ENCODE results near the gene CALR3.

The CALR3 gene

DNA sequence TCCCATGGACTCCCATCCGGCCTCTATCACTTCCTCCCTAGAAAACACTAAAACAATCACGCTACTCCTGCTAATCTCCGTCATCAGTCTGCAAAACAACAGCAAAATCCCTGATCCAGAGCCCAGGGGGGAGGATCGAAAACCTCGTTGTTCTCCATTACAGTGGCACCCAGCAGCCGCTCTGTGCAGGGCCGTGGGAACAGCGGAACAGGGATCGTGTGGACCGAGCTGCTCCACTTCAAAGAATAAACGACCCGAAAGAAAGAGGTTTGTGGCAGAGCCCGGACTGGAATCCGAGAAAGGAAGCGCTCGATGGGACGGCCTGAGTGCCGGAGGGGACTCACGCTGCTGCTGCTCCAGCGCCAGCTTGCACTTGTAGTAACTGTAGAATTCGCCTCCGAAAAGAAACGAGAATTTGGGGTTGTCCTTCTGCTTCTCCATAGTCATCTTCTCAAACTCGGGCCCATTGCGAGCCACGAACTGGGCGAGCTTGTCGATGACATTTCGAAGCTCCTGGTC, 45.6 kb upstream of the CALR3 start:
- H3K4me3 ChIP-seq (ENCODE audit: low read depth in 1 of 2, low read length in 1 of 2), result peak overlapping the region; percentile 95 to 97
- H3K36me3 ChIP-seq, result peaks cover 28% of the 10 kb centered on the region
- H3K9me3 ChIP-seq, result no peaks in the 10 kb centered on the region
- peaks cover 25 to 26% of the 10 kb centered on the region in 2 experiments for H3K4me1 ChIP-seq (ENCODE audit: control insufficient read depth in 1 of 2, insufficient read depth in 1 of 2, low read depth in 1 of 2, low read length in 1 of 2)
- H3K27ac ChIP-seq, result peak overlapping the region; percentile 88
- TF ChIP-seq, protein P1, sequence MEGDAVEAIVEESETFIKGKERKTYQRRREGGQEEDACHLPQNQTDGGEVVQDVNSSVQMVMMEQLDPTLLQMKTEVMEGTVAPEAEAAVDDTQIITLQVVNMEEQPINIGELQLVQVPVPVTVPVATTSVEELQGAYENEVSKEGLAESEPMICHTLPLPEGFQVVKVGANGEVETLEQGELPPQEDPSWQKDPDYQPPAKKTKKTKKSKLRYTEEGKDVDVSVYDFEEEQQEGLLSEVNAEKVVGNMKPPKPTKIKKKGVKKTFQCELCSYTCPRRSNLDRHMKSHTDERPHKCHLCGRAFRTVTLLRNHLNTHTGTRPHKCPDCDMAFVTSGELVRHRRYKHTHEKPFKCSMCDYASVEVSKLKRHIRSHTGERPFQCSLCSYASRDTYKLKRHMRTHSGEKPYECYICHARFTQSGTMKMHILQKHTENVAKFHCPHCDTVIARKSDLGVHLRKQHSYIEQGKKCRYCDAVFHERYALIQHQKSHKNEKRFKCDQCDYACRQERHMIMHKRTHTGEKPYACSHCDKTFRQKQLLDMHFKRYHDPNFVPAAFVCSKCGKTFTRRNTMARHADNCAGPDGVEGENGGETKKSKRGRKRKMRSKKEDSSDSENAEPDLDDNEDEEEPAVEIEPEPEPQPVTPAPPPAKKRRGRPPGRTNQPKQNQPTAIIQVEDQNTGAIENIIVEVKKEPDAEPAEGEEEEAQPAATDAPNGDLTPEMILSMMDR (IDR thresholded peaks at IDR 0.05), result no peak
- H3K27me3 ChIP-seq, result no peaks in the 10 kb centered on the region

DNA sequence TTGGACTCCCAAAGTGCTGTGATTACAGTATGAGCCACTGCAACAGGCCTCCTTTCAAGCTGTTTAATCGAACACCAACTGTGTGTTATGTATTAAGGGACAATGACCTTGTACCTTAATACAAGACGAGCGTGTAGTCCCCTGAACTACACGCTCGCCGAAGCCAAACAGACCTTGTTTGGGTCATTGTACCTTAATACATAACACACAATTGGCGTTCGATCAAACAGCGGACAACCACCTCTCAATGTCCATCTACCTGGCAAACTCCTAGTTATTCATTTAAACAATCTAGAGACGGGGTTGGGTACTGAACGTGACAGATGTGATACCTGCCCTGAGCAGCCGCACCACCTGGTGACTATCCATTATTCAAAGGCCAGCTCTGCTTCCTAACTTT, 45.0 kb upstream of the CALR3 start:
- Histone ChIP-seq H3K9me3 (no peaks in the 10 kb centered on the region), H3K4me3 (ENCODE audit: low read depth in 1 of 2, low read length in 1 of 2) (peak overlapping the region; percentile 95 to 97), H3K27me3 (no peaks in the 10 kb centered on the region), H3K36me3 (peaks cover 35% of the 10 kb centered on the region), H3K4me1 (ENCODE audit: control insufficient read depth in 1 of 2, insufficient read depth in 1 of 2, low read depth in 1 of 2, low read length in 1 of 2) (peaks cover 25 to 26% of the 10 kb centered on the region in 2 experiments), H3K27ac (peak overlapping the region; percentile 88)
- TF ChIP-seq, protein P1 (IDR thresholded peaks at IDR 0.05), result no peak

DNA sequence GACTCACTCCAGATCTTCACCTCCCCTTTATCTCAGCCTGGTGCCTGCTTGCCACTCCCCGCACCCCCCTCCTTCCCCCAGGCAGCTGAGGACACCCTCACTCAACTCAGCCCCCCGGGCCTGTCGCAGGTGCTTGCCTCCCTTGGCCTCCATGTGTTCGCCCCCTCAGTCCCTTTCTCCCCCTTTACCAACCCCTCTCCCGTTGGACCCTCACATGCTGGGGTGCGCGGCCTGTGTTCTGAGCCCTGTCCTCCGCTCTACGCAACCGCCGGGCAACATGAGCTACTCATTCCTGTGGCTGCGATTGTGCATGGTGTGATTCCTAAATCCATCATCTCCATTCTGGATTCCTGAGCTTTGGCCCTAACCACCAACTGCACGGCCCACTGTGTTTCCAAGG, 41.1 kb upstream of the CALR3 start:
- Histone ChIP-seq H3K27me3 (no peaks in the 10 kb centered on the region), H3K9me3 (no peaks in the 10 kb centered on the region), H3K4me3 (ENCODE audit: low read depth in 1 of 2, low read length in 1 of 2) (no peak overlapping the region), H3K36me3 (peaks cover 73% of the 10 kb centered on the region), H3K27ac (no peak overlapping the region), H3K4me1 (ENCODE audit: control insufficient read depth in 1 of 2, insufficient read depth in 1 of 2, low read depth in 1 of 2, low read length in 1 of 2) (peaks cover 11 to 12% of the 10 kb centered on the region in 2 experiments)
- TF ChIP-seq, protein P1 (IDR thresholded peaks at IDR 0.05), result no peak

DNA sequence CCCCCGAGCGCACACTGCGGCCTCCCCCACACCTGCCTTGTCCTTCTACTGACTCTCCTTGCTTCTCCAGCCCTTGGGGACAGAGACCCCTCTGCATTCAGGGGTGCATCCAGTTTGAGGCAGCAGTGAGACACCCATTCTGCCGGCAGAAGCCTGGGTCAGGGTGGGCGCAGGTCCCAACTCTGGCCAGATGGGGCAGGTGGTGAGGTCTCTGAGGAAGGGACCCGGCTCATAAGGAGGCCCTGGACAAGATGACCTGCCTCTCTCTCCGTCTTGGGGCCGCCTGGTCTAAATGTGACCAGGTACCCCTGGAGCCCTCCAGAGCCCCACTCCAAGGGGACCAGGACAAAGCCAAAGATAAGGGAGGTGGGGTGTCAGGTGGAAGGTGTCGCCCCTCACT, 40.2 kb upstream of the CALR3 start:
- Histone ChIP-seq H3K27me3 (no peaks in the 10 kb centered on the region), H3K36me3 (peaks cover 83% of the 10 kb centered on the region), H3K4me3 (ENCODE audit: low read depth in 1 of 2, low read length in 1 of 2) (no peak overlapping the region), H3K27ac (no peak overlapping the region), H3K4me1 (ENCODE audit: control insufficient read depth in 1 of 2, insufficient read depth in 1 of 2, low read depth in 1 of 2, low read length in 1 of 2) (peaks cover 4 to 5% of the 10 kb centered on the region in 2 experiments), H3K9me3 (no peaks in the 10 kb centered on the region)
- TF ChIP-seq, protein P1 (IDR thresholded peaks at IDR 0.05), result no peak

DNA sequence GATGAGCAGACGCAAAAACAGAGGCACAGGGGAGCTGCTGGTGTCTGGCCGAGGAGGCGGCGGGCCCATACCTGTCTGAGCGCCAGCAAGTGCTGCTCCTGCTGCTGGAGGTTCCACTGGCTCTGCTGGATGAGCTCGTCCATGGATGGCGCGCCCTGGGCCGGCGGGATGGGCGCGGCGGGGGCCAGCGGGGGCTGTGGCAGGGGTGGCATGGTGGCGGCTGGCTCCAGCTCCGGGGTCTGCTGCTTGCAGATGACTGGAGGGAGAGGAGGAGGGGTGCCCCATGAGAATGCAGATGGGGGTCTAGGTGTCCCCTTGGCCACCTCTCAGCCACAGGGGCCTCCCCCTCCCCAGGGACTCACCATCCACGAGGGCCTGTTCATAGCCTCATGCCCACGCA, 39.4 kb upstream of the CALR3 start:
- no peaks in the 10 kb centered on the region for H3K9me3 ChIP-seq
- TF ChIP-seq, protein P1 (IDR thresholded peaks at IDR 0.05), result no peak
- no peak overlapping the region for H3K4me3 ChIP-seq (ENCODE audit: low read depth in 1 of 2, low read length in 1 of 2)
- no peak overlapping the region for H3K27ac ChIP-seq
- H3K36me3 ChIP-seq, result peaks cover 91% of the 10 kb centered on the region
- no peaks in the 10 kb centered on the region for H3K27me3 ChIP-seq
- H3K4me1 ChIP-seq (ENCODE audit: control insufficient read depth in 1 of 2, insufficient read depth in 1 of 2, low read depth in 1 of 2, low read length in 1 of 2), result no peaks in the 10 kb centered on the region
